ENCODE results near the gene NT5DC1. TPM values are rescaled to one million over a fixed set of nuclear protein-coding genes. Genes with fewer than 3 reads are reported as not detected.

The NT5DC1 gene
- total RNA-seq, 4 donors from 2014 or later, result 7.4 to 12.9 (median 11.4) TPM

GRCh38 chr6:116159782-116160524 lies 59.3 kb downstream of the NT5DC1 start:
- no peaks in the 10 kb centered on the region for H3K4me1 ChIP-seq
- no peak for TF ChIP-seq EP300 (IDR thresholded peaks at IDR 0.05)
- no peak for TF ChIP-seq POLR2AphosphoS5 (IDR thresholded peaks at IDR 0.05)
- TF ChIP-seq POLR2A (IDR thresholded peaks at IDR 0.05), result no peak
- TF ChIP-seq CTCF (IDR thresholded peaks at IDR 0.05), result no peak
- no peaks in the 10 kb centered on the region for H3K27me3 ChIP-seq
- WGBS, result 93% methylated on average over 3 of the region's 3 CpGs
- no peaks in the 10 kb centered on the region for H3K36me3 ChIP-seq
- no peak overlapping the region for H3K27ac ChIP-seq
- no peak for DNase-seq (ENCODE audit: low spot score in 2 of 2)
- H3K4me3 ChIP-seq, result no peak overlapping the region
- no peaks in the 10 kb centered on the region for H3K9me3 ChIP-seq

GRCh38 chr6:116165596-116165995 lies 64.9 kb downstream of the NT5DC1 start:
- no peaks in the 10 kb centered on the region for H3K9me3 ChIP-seq
- DNase-seq (ENCODE audit: low spot score in 2 of 2), result no peak
- no peak overlapping the region for H3K4me3 ChIP-seq
- WGBS, result 93% methylated on average over 1 of the region's 1 CpG
- H3K36me3 ChIP-seq, result no peaks in the 10 kb centered on the region
- no peak overlapping the region for H3K27ac ChIP-seq
- no peaks in the 10 kb centered on the region for H3K4me1 ChIP-seq
- TF ChIP-seq CTCF (IDR thresholded peaks at IDR 0.05) (no peak), EP300 (IDR thresholded peaks at IDR 0.05) (no peak), POLR2AphosphoS5 (IDR thresholded peaks at IDR 0.05) (no peak), POLR2A (IDR thresholded peaks at IDR 0.05) (no peak)
- no peaks in the 10 kb centered on the region for H3K27me3 ChIP-seq

GRCh38 chr6:116166369-116166768 lies 65.7 kb downstream of the NT5DC1 start:
- no peak for TF ChIP-seq POLR2AphosphoS5 (IDR thresholded peaks at IDR 0.05)
- no peak for TF ChIP-seq CTCF (IDR thresholded peaks at IDR 0.05)
- TF ChIP-seq POLR2A (IDR thresholded peaks at IDR 0.05), result no peak
- TF ChIP-seq EP300 (IDR thresholded peaks at IDR 0.05), result no peak
- WGBS, result 86% methylated on average over 1 of the region's 1 CpG
- Histone ChIP-seq H3K9me3 (no peaks in the 10 kb centered on the region), H3K4me1 (no peaks in the 10 kb centered on the region), H3K4me3 (no peak overlapping the region), H3K27ac (no peak overlapping the region), H3K27me3 (no peaks in the 10 kb centered on the region), H3K36me3 (no peaks in the 10 kb centered on the region)
- no peak for DNase-seq (ENCODE audit: low spot score in 2 of 2)

- Histone ChIP-seq H3K4me3 (no peak overlapping the region), H3K9me3 (no peaks in the 10 kb centered on the region), H3K36me3 (no peaks in the 10 kb centered on the region), H3K27me3 (no peaks in the 10 kb centered on the region), H3K27ac (no peak overlapping the region), H3K4me1 (no peaks in the 10 kb centered on the region)
- no peak for TF ChIP-seq EP300 (IDR thresholded peaks at IDR 0.05)
- no peak for TF ChIP-seq POLR2AphosphoS5 (IDR thresholded peaks at IDR 0.05)
- 100% methylated on average over 1 of the region's 1 CpG for WGBS
- DNase-seq (ENCODE audit: low spot score in 2 of 2), result no peak
These were observed 67.5 kb downstream of the NT5DC1 start for GRCh38 chr6:116168148-116168547.

- Histone ChIP-seq H3K27ac (no peak overlapping the region), H3K36me3 (peaks cover 12% of the 10 kb centered on the region), H3K4me1 (no peaks in the 10 kb centered on the region), H3K9me3 (peaks cover 9% of the 10 kb centered on the region), H3K27me3 (no peaks in the 10 kb centered on the region), H3K4me3 (no peak overlapping the region)
- no peak for DNase-seq (ENCODE audit: low spot score in 2 of 2)
- 89% methylated on average over 2 of the region's 2 CpGs for WGBS
- no peak for TF ChIP-seq EP300 (IDR thresholded peaks at IDR 0.05)
- TF ChIP-seq POLR2AphosphoS5 (IDR thresholded peaks at IDR 0.05), result no peak
- TF ChIP-seq POLR2A (IDR thresholded peaks at IDR 0.05), result no peak
- TF ChIP-seq CTCF (IDR thresholded peaks at IDR 0.05), result no peak
These were observed 69.2 kb downstream of the NT5DC1 start for GRCh38 chr6:116169880-116170279.
